H1 (cell line): ENCODE data around the gene CAD. TPM values are rescaled to one million over a fixed set of nuclear protein-coding genes. Genes with fewer than 3 reads are reported as not detected.

Experiments
- CTCF ChIA-PET: fragments of 300-600 bp; sonication (Branson Sonifier 250); formaldehyde crosslinking; loops from one replicate; lab custom pipeline; 2021; ENCODE audit not compliant: partially characterized antibody; lab: Charles Lee
- POLR2A ChIA-PET: fragments of 300-600 bp; sonication (Branson Sonifier 250); formaldehyde crosslinking; loops from one replicate; lab custom pipeline; 2021; ENCODE audit warnings: inconsistent platforms; ENCODE audit not compliant: partially characterized antibody; lab: Charles Lee
- DNase-seq, 2 experiments: peaks; one replicate each; pipeline versions ENCODE4 v3.0.0 to v3.0.0-alpha.2; 2010 to 2022; ENCODE audit warnings: low spot score in 2 of 2, low read depth in 1 of 2, mixed read lengths in 1 of 2
- FAIRE-seq: peaks from 2 replicates; lab custom pipeline; 2011; peaks lifted over from hg19 to GRCh38; lab: Jason Lieb, UNC
- H2AFZ ChIP-seq: 2 replicates; pipeline ENCODE4 v1.8.1; 2012; ENCODE audit warnings: low read length, inconsistent platforms
- H2AK5ac ChIP-seq: 2 replicates; pipeline ENCODE4 v1.6.1; 2013; ENCODE audit warnings: low read depth, low read length
- H2BK120ac ChIP-seq: replicated peaks from 2 replicates; pipeline ENCODE3; 2013; ENCODE audit warnings: low read depth, low read length, inconsistent platforms
- H2BK12ac ChIP-seq: 2 replicates; pipeline ENCODE4 v1.6.1; 2013; ENCODE audit warnings: low read depth, low read length
- H2BK15ac ChIP-seq: 2 replicates; pipeline ENCODE4 v1.6.1; 2013; ENCODE audit warnings: low read length
- H2BK20ac ChIP-seq: 2 replicates; pipeline ENCODE4 v1.6.1; 2013; ENCODE audit warnings: low read length
- H2BK5ac ChIP-seq: 2 replicates; pipeline ENCODE4 v1.6.1; 2013; ENCODE audit warnings: low read depth, low read length
- H3K14ac ChIP-seq: 2 replicates; pipeline ENCODE4 v1.6.1; 2013; ENCODE audit warnings: inconsistent platforms; ENCODE audit not compliant: insufficient read length
- H3K18ac ChIP-seq: 2 replicates; pipeline ENCODE4 v1.6.1; 2013; ENCODE audit warnings: low read length; ENCODE audit errors: extremely low read depth
- H3K23ac ChIP-seq: 2 replicates; pipeline ENCODE4 v1.6.1; 2013; ENCODE audit warnings: inconsistent platforms; ENCODE audit not compliant: insufficient read length
- H3K23me2 ChIP-seq: 2 replicates; pipeline ENCODE4 v1.6.1; 2013; ENCODE audit warnings: low read depth, low read length
- H3K27ac ChIP-seq: 2 replicates; pipeline ENCODE4 v1.6.1; 2011; ENCODE audit warnings: low read depth, low read length, inconsistent platforms
- H3K27me3 ChIP-seq, 4 experiments: replicated peaks in 1 of 4; 1 replicate in 1 of 4; 2 replicates in 3 of 4; pipeline versions ENCODE4 v1.6.1 to v1.8.1; 2011 to 2013; ENCODE audit warnings: low read length in 3 of 4, mild to moderate bottlenecking in 3 of 4, inconsistent platforms in 2 of 4, mixed read lengths in 2 of 4, moderate library complexity in 1 of 4; ENCODE audit not compliant: control insufficient read depth in 3 of 4, insufficient read depth in 3 of 4; ENCODE audit errors: extremely low read depth in 1 of 4
- H3K36me3 ChIP-seq, 4 experiments: 2 replicates each; pipeline versions ENCODE4 v1.6.1 to v1.8.1; 2011 to 2013; ENCODE audit warnings: mild to moderate bottlenecking in 4 of 4, low read length in 3 of 4, moderate library complexity in 2 of 4, control low read depth in 1 of 4, inconsistent platforms in 1 of 4; ENCODE audit not compliant: insufficient read depth in 4 of 4, control insufficient read depth in 2 of 4
- H3K4ac ChIP-seq: replicated peaks from 2 replicates; pipeline ENCODE3; 2013; ENCODE audit warnings: low read length, low read depth, mixed read lengths, inconsistent platforms; ENCODE audit not compliant: insufficient read length
- H3K4me1 ChIP-seq, 4 experiments: replicated peaks in 1 of 4; 1 replicate in 1 of 4; 2 replicates in 3 of 4; pipeline versions ENCODE4 v1.6.1 to v1.8.1; 2011 to 2013; ENCODE audit warnings: low read length in 3 of 4, inconsistent platforms in 2 of 4, mixed read lengths in 1 of 4; ENCODE audit not compliant: insufficient read depth in 4 of 4, control insufficient read depth in 3 of 4
- H3K4me2 ChIP-seq, 2 experiments: 2 replicates each; pipeline versions ENCODE4 v1.6.1 to v1.8.1; 2011 to 2013; ENCODE audit warnings: low read depth in 2 of 2, low read length in 2 of 2, control low read depth in 1 of 2, inconsistent platforms in 1 of 2, mild to moderate bottlenecking in 1 of 2; ENCODE audit not compliant: insufficient read depth in 1 of 2
- H3K4me3 ChIP-seq, 4 experiments: fragments of 200-600, 300-600 bp in 1 of 4; sonication (generic), shearing (Covaris generic), sonication (Bioruptor Twin) in 1 of 4; 2 replicates each; pipeline versions ENCODE4 v1.5.1 to v1.8.1; 2011 to 2016; ENCODE audit warnings: low read length in 4 of 4, low read depth in 3 of 4, control low read depth in 2 of 4, inconsistent platforms in 2 of 4, mild to moderate bottlenecking in 2 of 4, mixed read lengths in 1 of 4, moderate library complexity in 1 of 4; ENCODE audit not compliant: insufficient read depth in 2 of 4; ENCODE audit errors: extremely low read depth in 1 of 4
- H3K56ac ChIP-seq: replicated peaks from 2 replicates; pipeline ENCODE3; 2013; ENCODE audit warnings: low read depth, mild to moderate bottlenecking, mixed read lengths, low read length, inconsistent platforms; ENCODE audit not compliant: insufficient read length
- H3K79me1 ChIP-seq: 2 replicates; pipeline ENCODE4 v1.6.1; 2013; ENCODE audit warnings: low read depth, low read length, control low read depth
- H3K79me2 ChIP-seq, 2 experiments: 2 replicates each; pipeline versions ENCODE4 v1.6.1 to v1.8.1; 2012 to 2013; ENCODE audit warnings: low read length in 2 of 2, mild to moderate bottlenecking in 2 of 2, inconsistent platforms in 1 of 2; ENCODE audit not compliant: insufficient read depth in 2 of 2, control insufficient read depth in 1 of 2
- H3K9ac ChIP-seq, 4 experiments: replicated peaks in 1 of 4; 1 replicate in 1 of 4; 2 replicates in 3 of 4; pipeline versions ENCODE4 v1.6.1 to v1.8.1; 2011 to 2013; ENCODE audit warnings: low read depth in 3 of 4, low read length in 3 of 4, control low read depth in 2 of 4, mild to moderate bottlenecking in 2 of 4, moderate library complexity in 2 of 4, inconsistent platforms in 1 of 4; ENCODE audit errors: extremely low read depth in 1 of 4
- H3K9me3 ChIP-seq, 2 experiments: 2 replicates each; pipeline versions ENCODE4 v1.6.1 to v1.8.1; 2012 to 2013; ENCODE audit warnings: mild to moderate bottlenecking in 2 of 2, moderate library complexity in 2 of 2, control low read depth in 1 of 2, inconsistent platforms in 1 of 2, low read depth in 1 of 2, low read length in 1 of 2, mixed read lengths in 1 of 2; ENCODE audit not compliant: insufficient read depth in 2 of 2
- H4K20me1 ChIP-seq, 2 experiments: replicated peaks in 1 of 2; 2 replicates each; pipeline versions ENCODE3 to v1.8.1; 2011 to 2013; ENCODE audit warnings: inconsistent platforms in 2 of 2, low read length in 2 of 2, mild to moderate bottlenecking in 1 of 2; ENCODE audit not compliant: insufficient read depth in 2 of 2, control insufficient read depth in 1 of 2
- H4K5ac ChIP-seq: 2 replicates; pipeline ENCODE4 v1.6.1; 2013; ENCODE audit warnings: low read length, low read depth, mixed read lengths, inconsistent platforms; ENCODE audit not compliant: insufficient read length
- H4K8ac ChIP-seq: 2 replicates; pipeline ENCODE4 v1.8.0; 2013; ENCODE audit warnings: mild to moderate bottlenecking, moderate library complexity, low read length, inconsistent platforms; ENCODE audit not compliant: insufficient read depth; ENCODE audit errors: extremely low read depth
- H4K91ac ChIP-seq: replicated peaks from 2 replicates; pipeline ENCODE3; 2013; ENCODE audit warnings: low read length, mixed read lengths, inconsistent platforms; ENCODE audit not compliant: insufficient read length
- NANOG ChIP-seq: IDR thresholded peaks from 2 replicates; pipeline ENCODE4 v1.6.1; 2011; ENCODE audit warnings: low read length, low read depth, mild to moderate bottlenecking, inconsistent platforms; ENCODE audit not compliant: insufficient read depth, poor library complexity, severe bottlenecking
- POLR2AphosphoS5 ChIP-seq: IDR thresholded peaks from 2 replicates; pipeline ENCODE4 v1.6.1; 2011; ENCODE audit warnings: low read depth, low read length
- WGBS, 2 experiments: shearing (Covaris generic) in 1 of 2; methylation state at CpG; one replicate each; pipeline versions ENCODE4 v1.1.6 to v1.1.7; 2013 to 2015; ENCODE audit warnings: low lambda C conversion rate in 2 of 2, mixed read lengths in 2 of 2, inconsistent platforms in 1 of 2, low coverage in 1 of 2, missing lambda C conversion rate in 1 of 2; ENCODE audit not compliant: insufficient replicate concordance in 2 of 2, insufficient coverage in 1 of 2, insufficient read length in 1 of 2; ENCODE audit errors: extremely low coverage in 1 of 2, missing lambda C conversion rate in 1 of 2; 5-methylcytosine and 5-hydroxymethylcytosine counted together
- polyA plus RNA-seq, 7 experiments: library from polyadenylated mRNA; depleted of rRNA in 3 of 7; stranded (reverse) in 5 of 7; unstranded in 2 of 7; fragments of >200 nt in 5 of 7; fragments of 200-250 nt in 2 of 7; gene quantifications; 1 replicate in 5 of 7; 2 replicates in 1 of 7; 4 replicates in 1 of 7; pipeline versions ENCODE4 v1.2.1 to v1.2.3, GENCODE V29; 2011 to 2013; ENCODE audit warnings: missing spikeins in 2 of 7, mixed read lengths in 2 of 7
- total RNA-seq: library from RNA; stranded (reverse); fragmentation: NEBNext Ultra II Directional; extraction: Animal tissue kit (Norgen Biotek cat#: 25700); gene quantifications from 2 replicates; pipeline ENCODE4 v1.2.1, GENCODE V29; 2021

Gene CAD
- total and polyA plus RNA-seq, 2 of the 8 experiments (the other 6 are each of a cell fraction or from before 2014, with no cell fraction given), result 130 to 146 TPM

GRCh38 chr2:27245116-27245515 lies 27.9 kb downstream of the CAD start:
- no peak overlapping the region for H4K8ac ChIP-seq
- H4K20me1 ChIP-seq, result peaks cover 4 to 7% of the 10 kb centered on the region in 2 experiments
- FAIRE-seq (no peak), DNase-seq (no peak)
- no peak overlapping the region for H3K56ac ChIP-seq
- H3K79me1 ChIP-seq, result no peaks in the 10 kb centered on the region
- H3K23me2 ChIP-seq, result no peaks in the 10 kb centered on the region
- no peak overlapping the region for H2AFZ ChIP-seq
- H3K14ac ChIP-seq, result no peak overlapping the region
- no peak overlapping the region for H2BK5ac ChIP-seq
- H3K27ac ChIP-seq, result no peak overlapping the region
- no peak overlapping the region for H3K4me3 ChIP-seq
- no peak overlapping the region for H3K18ac ChIP-seq
- H4K91ac ChIP-seq, result no peak overlapping the region
- H3K4ac ChIP-seq, result no peak overlapping the region
- peaks cover 31 to 46% (median 45%) of the 10 kb centered on the region in 4 experiments for H3K36me3 ChIP-seq
- H2AK5ac ChIP-seq, result no peak overlapping the region
- H4K5ac ChIP-seq, result no peak overlapping the region
- no peaks in the 10 kb centered on the region; a peak in 1 of 7 replicates for H3K4me1 ChIP-seq
- no peak overlapping the region for H3K23ac ChIP-seq
- CTCF ChIA-PET, result interaction anchor here (0.6 to 3.4 kb wide), 7 partner anchors 10 to 84 kb away, joined by 3 to 19 read pairs (median 3); no protein-coding TSS in a partner anchor
- H2BK15ac ChIP-seq, result no peak overlapping the region
- WGBS, 2 experiments, result 97% methylated on average over 10 of the region's 10 CpGs; no CpG with 5 or more reads in 1 of the 2 experiments
- POLR2A ChIA-PET, result interaction anchor here (0.6 to 32.6 kb wide), 8 partner anchors 12 to 112 kb away, joined by 3 to 835 read pairs (median 8); partner anchors contain the start of genes CAD, DNAJC5G, GTF3C2 and TRIM54
- TF ChIP-seq NANOG, result no peak
- peak; percentile 55; the same call in 1 of the 2 replicates for TF ChIP-seq POLR2AphosphoS5
- H3K9ac ChIP-seq, result no peak overlapping the region
- H3K4me2 ChIP-seq, result no peak overlapping the region
- H3K27me3 ChIP-seq, result 0 out of 7 replicates have a peak, but pooled peaks cover 0 to 2% (median 0%) of the 10 kb centered on the region in 4 experiments
- H3K79me2 ChIP-seq, result no peaks in the 10 kb centered on the region
- H3K9me3 ChIP-seq, result no peaks in the 10 kb centered on the region
- H2BK12ac ChIP-seq, result no peak overlapping the region
- H2BK20ac ChIP-seq, result no peak overlapping the region
- no peak overlapping the region for H2BK120ac ChIP-seq
